Keratinocyte (primary cell): Measurements from ENCODE around the gene FOXD3. TPM values are rescaled to one million over a fixed set of nuclear protein-coding genes. Genes with fewer than 3 reads are reported as not detected.

Source experiments
- DNase-seq: peaks from one replicate; pipeline ENCODE4 v3.0.0-alpha.2; 2011; ENCODE audit warnings: low read depth, missing footprints, low spot score
- FAIRE-seq: peaks from 2 replicates; lab custom pipeline; 2011; peaks lifted over from hg19 to GRCh38; lab: Jason Lieb, UNC
- H2AFZ ChIP-seq: 2 replicates; pipeline ENCODE4 v1.6.0; 2012; ENCODE audit warnings: low read length, control low read depth, inconsistent platforms; ENCODE audit not compliant: control insufficient read depth
- H3K27ac ChIP-seq: 2 replicates; pipeline ENCODE4 v1.5.1; 2011; ENCODE audit warnings: low read length; ENCODE audit not compliant: control insufficient read depth, insufficient read depth
- H3K27me3 ChIP-seq: 3 replicates; pipeline ENCODE4 v1.6.0; 2011; ENCODE audit warnings: low read length; ENCODE audit not compliant: control insufficient read depth, insufficient read depth; ENCODE audit errors: extremely low read depth
- H3K36me3 ChIP-seq, 2 experiments: 2 replicates in 1 of 2; 3 replicates in 1 of 2; pipeline ENCODE4 v1.5.1; 2011; ENCODE audit warnings: low read length in 2 of 2, mild to moderate bottlenecking in 1 of 2; ENCODE audit not compliant: control insufficient read depth in 2 of 2, insufficient read depth in 2 of 2; ENCODE audit errors: extremely low read depth in 1 of 2
- H3K4me1 ChIP-seq: 3 replicates; pipeline ENCODE4 v1.5.1; 2011; ENCODE audit warnings: low read length; ENCODE audit not compliant: control insufficient read depth, insufficient read depth; ENCODE audit errors: extremely low read depth
- H3K4me2 ChIP-seq: 3 replicates; pipeline ENCODE4 v1.6.0; 2011; ENCODE audit warnings: low read depth, low read length; ENCODE audit not compliant: control insufficient read depth, insufficient read depth; ENCODE audit errors: extremely low read depth
- H3K4me3 ChIP-seq, 3 experiments: fragments of 200-600 bp in 1 of 3; sonication (generic) in 1 of 3; 2 replicates in 2 of 3; 3 replicates in 1 of 3; pipeline ENCODE4 v1.5.1; 2011 to 2016; ENCODE audit warnings: low read length in 3 of 3, mild to moderate bottlenecking in 3 of 3, control low read depth in 2 of 3, inconsistent platforms in 1 of 3, low read depth in 1 of 3, mixed read lengths in 1 of 3, mixed run types in 1 of 3, moderate library complexity in 1 of 3; ENCODE audit not compliant: control insufficient read depth in 2 of 3, insufficient read depth in 2 of 3; ENCODE audit errors: extremely low read depth in 1 of 3
- H3K79me2 ChIP-seq: 2 replicates; pipeline ENCODE4 v1.6.0; 2012; ENCODE audit warnings: low read length; ENCODE audit not compliant: control insufficient read depth, insufficient read depth
- H3K9ac ChIP-seq: 3 replicates; pipeline ENCODE4 v1.6.0; 2011; ENCODE audit warnings: low read length; ENCODE audit not compliant: control insufficient read depth, insufficient read depth; ENCODE audit errors: extremely low read depth
- H3K9me1 ChIP-seq: 3 replicates; pipeline ENCODE4 v1.6.0; 2011; ENCODE audit warnings: low read length; ENCODE audit not compliant: control insufficient read depth, insufficient read depth; ENCODE audit errors: extremely low read depth
- H3K9me3 ChIP-seq: 2 replicates; pipeline ENCODE4 v1.5.1; 2012; ENCODE audit warnings: low read depth, low read length; ENCODE audit not compliant: control insufficient read depth
- H4K20me1 ChIP-seq: 3 replicates; pipeline ENCODE4 v1.6.0; 2011; ENCODE audit warnings: low read length; ENCODE audit not compliant: control insufficient read depth, insufficient read depth; ENCODE audit errors: extremely low read depth
- CTCF ChIP-seq, 3 experiments: IDR thresholded peaks in 1 of 3; conservative IDR thresholded peaks in 1 of 3; optimal IDR thresholded peaks in 1 of 3; 2 replicates in 2 of 3; 3 replicates in 1 of 3; pipeline versions ENCODE3 to v1.5.1; 2011; ENCODE audit warnings: low read length in 3 of 3, mild to moderate bottlenecking in 3 of 3, moderate library complexity in 2 of 3, control low read depth in 1 of 3, inconsistent platforms in 1 of 3; ENCODE audit not compliant: insufficient read depth in 2 of 3; ENCODE audit errors: extremely low read depth in 1 of 3
- EZH2 ChIP-seq: IDR thresholded peaks from one replicate; pipeline ENCODE4 v1.6.1; 2012; ENCODE audit warnings: inconsistent platforms, mild to moderate bottlenecking, low read length, moderate library complexity
- dilution Hi-C: fragments of 300-500 bp; cut with MboI; formaldehyde crosslinking; loops from one replicate; pipeline ENCODE4 v1.7.0; 2020; ENCODE audit warnings: low sequenced_read_pairs; ENCODE audit not compliant: extremely low pct_ligation_motif_present
- polyA plus RNA-seq, 5 experiments: library from polyadenylated mRNA; depleted of rRNA in 3 of 5; stranded (reverse) in 3 of 5; stranded (forward) in 1 of 5; unstranded in 1 of 5; fragments of >200 nt; gene quantifications; 1 replicate in 1 of 5; 2 replicates in 3 of 5; 3 replicates in 1 of 5; pipeline versions ENCODE4 v1.2.1 to v1.2.3, GENCODE V29; 2011 to 2012; ENCODE audit warnings: missing spikeins in 2 of 5, low read depth in 1 of 5, low replicate concordance in 1 of 5

FOXD3 gene
- polyA plus RNA-seq, 1 donor (not counting 4 experiments of a cell fraction or from before 2014, with no cell fraction given) = not detected

DNA sequence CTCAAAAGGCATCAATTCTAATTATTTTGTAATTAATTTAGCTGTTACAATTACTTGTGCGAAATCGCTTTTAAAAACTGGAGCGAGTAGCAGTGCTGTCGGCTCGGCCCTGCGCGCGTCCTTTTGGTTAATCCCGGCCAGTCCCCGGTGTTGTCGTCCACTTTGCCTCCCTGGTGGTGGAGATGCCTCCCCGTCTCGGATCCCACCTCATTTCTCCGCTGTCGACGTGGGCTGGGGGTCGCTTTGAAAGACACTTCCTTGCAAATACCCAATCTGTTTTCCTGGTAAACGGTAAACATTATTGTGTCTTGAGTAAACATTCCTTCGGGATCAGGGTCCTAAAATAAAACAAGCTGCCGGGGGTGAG, 3.7 kb downstream of the FOXD3 start:
- H3K4me3 ChIP-seq = no peak overlapping the region
- H4K20me1 ChIP-seq = peaks cover 3% of the 10 kb centered on the region
- no peak overlapping the region for H2AFZ ChIP-seq
- peaks cover 94% of the 10 kb centered on the region for H3K27me3 ChIP-seq
- DNase-seq = no peak
- H3K9me3 ChIP-seq = no peaks in the 10 kb centered on the region
- H3K9ac ChIP-seq = no peak overlapping the region
- TF ChIP-seq EZH2 = peak; percentile 78
- no peak for TF ChIP-seq CTCF (optimal IDR thresholded peaks at IDR 0.05 in 1 of 3, IDR thresholded peaks at IDR 0.05 in 1 of 3, conservative IDR thresholded peaks at IDR 0.05 in 1 of 3; ENCODE audit: extremely low read depth in 1 of 3, insufficient read depth in 2 of 3, low read length in 3 of 3)
- dilution Hi-C loops = no loop called here
- no peak overlapping the region for H3K4me2 ChIP-seq
- no peak for FAIRE-seq
- no peaks in the 10 kb centered on the region for H3K36me3 ChIP-seq
- no peaks in the 10 kb centered on the region for H3K79me2 ChIP-seq
- no peak overlapping the region for H3K27ac ChIP-seq
- no peaks in the 10 kb centered on the region for H3K4me1 ChIP-seq
- H3K9me1 ChIP-seq = no peaks in the 10 kb centered on the region

GRCh38 chr1:63326473-63327380, 4.4 kb downstream of the FOXD3 start:
- Histone ChIP-seq H4K20me1 (peaks cover 3% of the 10 kb centered on the region), H3K27ac (no peak overlapping the region), H3K36me3 (no peaks in the 10 kb centered on the region), H3K79me2 (no peaks in the 10 kb centered on the region), H3K9ac (no peak overlapping the region), H3K9me3 (no peaks in the 10 kb centered on the region), H3K27me3 (peaks cover 92% of the 10 kb centered on the region), H3K4me3 (no peak overlapping the region), H3K4me2 (no peak overlapping the region), H3K4me1 (no peaks in the 10 kb centered on the region), H2AFZ (no peak overlapping the region), H3K9me1 (no peaks in the 10 kb centered on the region)
- TF ChIP-seq EZH2 = no peak
- no peak for TF ChIP-seq CTCF (optimal IDR thresholded peaks at IDR 0.05 in 1 of 3, IDR thresholded peaks at IDR 0.05 in 1 of 3, conservative IDR thresholded peaks at IDR 0.05 in 1 of 3; ENCODE audit: extremely low read depth in 1 of 3, insufficient read depth in 2 of 3, low read length in 3 of 3)
- dilution Hi-C loops = no loop called here
- no peak for FAIRE-seq
- no peak for DNase-seq
